WTC11 (cell line): ENCODE results near the gene FIGNL2. TPM values are rescaled to one million over a fixed set of nuclear protein-coding genes. Genes with fewer than 3 reads are reported as not detected.

Experiments used
- ATAC-seq: fragments of 200-7000 bp; cut with Tn5 transposase; 2 replicates; pipeline ENCODE4 v1.10.0; 2021; ENCODE audit warnings: mild to moderate bottlenecking, moderate library complexity
- CTCF ChIA-PET: fragments of 300-600 bp; sonication (Branson Sonifier 250); formaldehyde crosslinking; loops from one replicate; lab custom pipeline; 2021; ENCODE audit warnings: antibody characterized with exemption; lab: Charles Lee
- POLR2A ChIA-PET: fragments of 350-600 bp; sonication (Branson Sonifier 250); formaldehyde crosslinking; loops from one replicate; lab custom pipeline; 2021; ENCODE audit warnings: antibody characterized with exemption; lab: Charles Lee
- DNase-seq: peaks from one replicate; pipeline ENCODE4 v3.0.0; 2021; ENCODE audit warnings: low spot score
- H3K27ac Mint-ChIP-seq: 2 replicates; pipeline ENCODE4 v1.8.0; 2021; ENCODE audit warnings: mixed read lengths
- H3K27me3 Mint-ChIP-seq: 2 replicates; pipeline ENCODE4 v1.8.0; 2021; ENCODE audit warnings: low read depth, mild to moderate bottlenecking, moderate library complexity, mixed read lengths
- H3K36me3 Mint-ChIP-seq: 2 replicates; pipeline ENCODE4 v1.8.0; 2021; ENCODE audit warnings: mixed read lengths
- H3K4me1 Mint-ChIP-seq: 2 replicates; pipeline ENCODE4 v1.8.0; 2022; ENCODE audit warnings: mixed read lengths
- H3K4me3 Mint-ChIP-seq: 2 replicates; pipeline ENCODE4 v1.8.0; 2021; ENCODE audit warnings: mild to moderate bottlenecking, moderate library complexity, mixed read lengths
- H3K9me3 Mint-ChIP-seq: 2 replicates; pipeline ENCODE4 v1.8.0; 2021; ENCODE audit warnings: mixed read lengths
- AR ChIP-seq: fragments of 250-450 bp; sonication (Bioruptor Pico); IDR thresholded peaks from 2 replicates; pipeline ENCODE4 v1.9.0; 2021; ENCODE audit warnings: mild to moderate bottlenecking
- ATF2 ChIP-seq: sonication (generic); formaldehyde crosslinking; IDR thresholded peaks from 2 replicates; pipeline ENCODE4 v1.8.1; 2022; ENCODE audit warnings: low read depth, missing genetic modification reagents, borderline replicate concordance
- CDX4 ChIP-seq: fragments of 250-450 bp; sonication (Bioruptor Pico); IDR thresholded peaks from 2 replicates; pipeline ENCODE4 v1.9.0; 2021; ENCODE audit warnings: moderate library complexity, mild to moderate bottlenecking, inconsistent platforms, borderline replicate concordance
- EMX1 ChIP-seq: fragments of 250-450 bp; sonication (Bioruptor Pico); IDR thresholded peaks from 2 replicates; pipeline ENCODE4 v1.8.0; 2021; ENCODE audit warnings: mild to moderate bottlenecking
- ESRRA ChIP-seq: sonication (generic); formaldehyde crosslinking; IDR thresholded peaks from 2 replicates; pipeline ENCODE4 v1.8.1; 2022; ENCODE audit warnings: mild to moderate bottlenecking, missing genetic modification reagents, borderline replicate concordance
- FOXK1 ChIP-seq: sonication (generic); formaldehyde crosslinking; IDR thresholded peaks from 2 replicates; pipeline ENCODE4 v1.8.0; 2022; ENCODE audit warnings: mild to moderate bottlenecking, moderate library complexity, missing genetic modification reagents
- GTF2I ChIP-seq: fragments of 250-450 bp; sonication (Bioruptor Pico); conservative IDR thresholded peaks from 2 replicates; pipeline ENCODE4 v1.4.0; 2021; ENCODE audit warnings: mild to moderate bottlenecking
- JAZF1 ChIP-seq: fragments of 250-450 bp; sonication (Bioruptor Pico); IDR thresholded peaks from 2 replicates; pipeline ENCODE4 v1.9.0; 2021; ENCODE audit warnings: moderate library complexity, mild to moderate bottlenecking, inconsistent platforms
- MXD4 ChIP-seq: fragments of 250-450 bp; sonication (Bioruptor Pico); IDR thresholded peaks from 2 replicates; pipeline ENCODE4 v1.8.0; 2021; ENCODE audit warnings: mild to moderate bottlenecking, moderate library complexity, borderline replicate concordance
- NFE2L1 ChIP-seq: sonication (generic); formaldehyde crosslinking; IDR thresholded peaks from 2 replicates; pipeline ENCODE4 v1.8.1; 2023; ENCODE audit warnings: missing genetic modification reagents
- PRDM15 ChIP-seq: sonication (generic); formaldehyde crosslinking; IDR thresholded peaks from 2 replicates; pipeline ENCODE4 v1.8.0; 2022; ENCODE audit warnings: missing genetic modification reagents
- RELA ChIP-seq: sonication (generic); formaldehyde crosslinking; IDR thresholded peaks from 2 replicates; pipeline ENCODE4 v1.8.1; 2022; ENCODE audit warnings: missing genetic modification reagents, mild to moderate bottlenecking, borderline replicate concordance
- SOX15 ChIP-seq: fragments of 250-450 bp; sonication (Bioruptor Pico); IDR thresholded peaks from 2 replicates; pipeline ENCODE4 v1.9.0; 2021; ENCODE audit warnings: mild to moderate bottlenecking
- TEAD1 ChIP-seq: sonication (generic); formaldehyde crosslinking; IDR thresholded peaks from 2 replicates; pipeline ENCODE4 v1.8.0; 2022; ENCODE audit warnings: mild to moderate bottlenecking, missing genetic modification reagents
- USF1 ChIP-seq: sonication (generic); formaldehyde crosslinking; IDR thresholded peaks from 2 replicates; pipeline ENCODE4 v1.8.0; 2022; ENCODE audit warnings: mild to moderate bottlenecking, missing genetic modification reagents
- USF2 ChIP-seq: sonication (generic); formaldehyde crosslinking; IDR thresholded peaks from 2 replicates; pipeline ENCODE4 v1.8.1; 2023; ENCODE audit warnings: mild to moderate bottlenecking, missing genetic modification reagents, moderate library complexity
- ZBTB21 ChIP-seq: sonication (generic); formaldehyde crosslinking; IDR thresholded peaks from 2 replicates; pipeline ENCODE4 v1.8.1; 2023; ENCODE audit warnings: mild to moderate bottlenecking, missing genetic modification reagents, borderline replicate concordance
- ZNF263 ChIP-seq: sonication (generic); formaldehyde crosslinking; IDR thresholded peaks from 2 replicates; pipeline ENCODE4 v1.8.1; 2022; ENCODE audit warnings: low read depth, mild to moderate bottlenecking, moderate library complexity, missing genetic modification reagents
- ZNF396 ChIP-seq: fragments of 250-450 bp; sonication (Bioruptor Pico); IDR thresholded peaks from 2 replicates; pipeline ENCODE4 v1.8.0; 2021; ENCODE audit warnings: mild to moderate bottlenecking, moderate library complexity, borderline replicate concordance
- total RNA-seq: library from RNA; stranded (reverse); gene quantifications from 3 replicates; pipeline ENCODE4 v1.2.3, GENCODE V29; 2021

FIGNL2 gene
- total RNA-seq, 1 experiment from 2014 or later, result 9.9 TPM

GRCh38 chr12:51879102-51879501 is 30.6 kb upstream of the FIGNL2 start:
- CTCF ChIA-PET, result interaction anchor here (0.8 to 1.5 kb wide), 7 partner anchors 9 to 133 kb away, joined by 3 to 6 read pairs (median 5); no protein-coding TSS in a partner anchor
- ATAC-seq, result no peak
- no peak for TF ChIP-seq ZNF396
- TF ChIP-seq NFE2L1 (CRISPR knock-in tag), result no peak
- TF ChIP-seq USF2, result no peak
- no peak for TF ChIP-seq ZNF263 (CRISPR knock-in tag)
- no peak for TF ChIP-seq CDX4 (CRISPR knock-in tag)
- TF ChIP-seq ZBTB21 (CRISPR knock-in tag), result no peak
- TF ChIP-seq AR (CRISPR knock-in tag), result no peak
- TF ChIP-seq ATF2 (CRISPR knock-in tag), result no peak
- TF ChIP-seq MXD4 (CRISPR knock-in tag), result no peak
- TF ChIP-seq ESRRA (CRISPR knock-in tag), result no peak
- TF ChIP-seq JAZF1 (CRISPR knock-in tag), result no peak
- no peak for TF ChIP-seq EMX1 (CRISPR knock-in tag)
- no peak for TF ChIP-seq TEAD1 (CRISPR knock-in tag)
- no peak for TF ChIP-seq PRDM15
- TF ChIP-seq RELA (CRISPR knock-in tag), result no peak
- TF ChIP-seq USF1 (CRISPR knock-in tag), result no peak
- TF ChIP-seq FOXK1 (CRISPR knock-in tag), result no peak
- TF ChIP-seq GTF2I (CRISPR knock-in tag), result no peak
- TF ChIP-seq SOX15, result no peak
- TF ChIP-seq, all 79 proteins: peak for 0
- H3K9me3 Mint-ChIP-seq, result no peaks in the 10 kb centered on the region
- no peak overlapping the region for H3K27ac Mint-ChIP-seq
- DNase-seq, result no peak
- POLR2A ChIA-PET, result no interaction called here
- H3K4me3 Mint-ChIP-seq, result no peak overlapping the region
- H3K27me3 Mint-ChIP-seq, result peaks cover 3% of the 10 kb centered on the region; the same call in 1 of the 2 replicates
- H3K36me3 Mint-ChIP-seq, result no peaks in the 10 kb centered on the region
- H3K4me1 Mint-ChIP-seq, result peaks cover under 1% of the 10 kb centered on the region
